NCI-H146 treated with DMSO at 0.1 percent for 48 hours (cell line): ENCODE data around the gene TTPAL.

Experiments used
- DNase-seq: peaks from one replicate; lab custom pipeline; 2025; ENCODE audit not compliant: unreplicated experiment; lab: John Stamatoyannopoulos, UW

TTPAL gene

GRCh38 chr20:44439318-44439717 lies 36.4 kb upstream of the TTPAL start:
- DNase-seq: no peak

GRCh38 chr20:44442298-44443070 lies 33.2 kb upstream of the TTPAL start:
- DNase-seq: no peak

- no peak for DNase-seq
Observed at GRCh38 chr20:44445742-44446710, 29.6 kb upstream of the TTPAL start.

DNA sequence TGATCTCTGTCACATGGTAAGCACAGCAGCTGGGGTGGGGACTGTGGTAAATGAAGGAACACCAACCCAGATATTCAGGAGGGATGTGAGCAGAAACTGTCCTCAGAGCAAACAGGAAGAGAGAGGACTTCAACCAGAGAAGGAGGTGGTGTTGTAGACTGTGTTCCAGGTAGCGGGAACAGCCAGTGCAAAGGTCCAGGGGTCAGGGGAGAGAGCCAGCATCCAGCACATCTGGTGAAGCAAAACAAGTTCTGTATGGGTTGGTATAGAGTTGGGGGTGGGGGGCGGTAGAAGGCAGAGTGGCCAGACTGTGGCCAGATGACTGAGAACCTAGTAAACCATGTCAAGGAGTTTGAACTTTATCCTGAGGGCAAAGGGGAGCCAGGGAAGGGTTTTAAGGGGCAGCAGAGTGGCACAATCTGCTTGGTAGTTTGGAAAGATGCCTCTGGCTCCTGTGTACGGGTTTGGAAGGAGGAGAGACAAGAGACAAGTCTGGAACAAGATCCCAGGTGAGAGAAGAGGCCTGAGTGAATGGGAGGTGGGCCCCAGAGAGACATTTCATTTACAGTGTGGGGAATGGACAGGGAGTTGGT lies 27.8 kb upstream of the TTPAL start:
- DNase-seq: no peak

- no peak for DNase-seq
Observed at GRCh38 chr20:44448753-44449546, 26.7 kb upstream of the TTPAL start.

GRCh38 chr20:44449864-44450263 lies 25.8 kb upstream of the TTPAL start:
- DNase-seq: no peak

GRCh38 chr20:44450281-44450889 lies 25.3 kb upstream of the TTPAL start:
- DNase-seq: peak; percentile 47

- peak; percentile 26 for DNase-seq
Observed at GRCh38 chr20:44450903-44451450, 24.7 kb upstream of the TTPAL start.

GRCh38 chr20:44454306-44454963 lies 21.2 kb upstream of the TTPAL start:
- DNase-seq: no peak

GRCh38 chr20:44455126-44455525 lies 20.5 kb upstream of the TTPAL start:
- no peak for DNase-seq

DNA sequence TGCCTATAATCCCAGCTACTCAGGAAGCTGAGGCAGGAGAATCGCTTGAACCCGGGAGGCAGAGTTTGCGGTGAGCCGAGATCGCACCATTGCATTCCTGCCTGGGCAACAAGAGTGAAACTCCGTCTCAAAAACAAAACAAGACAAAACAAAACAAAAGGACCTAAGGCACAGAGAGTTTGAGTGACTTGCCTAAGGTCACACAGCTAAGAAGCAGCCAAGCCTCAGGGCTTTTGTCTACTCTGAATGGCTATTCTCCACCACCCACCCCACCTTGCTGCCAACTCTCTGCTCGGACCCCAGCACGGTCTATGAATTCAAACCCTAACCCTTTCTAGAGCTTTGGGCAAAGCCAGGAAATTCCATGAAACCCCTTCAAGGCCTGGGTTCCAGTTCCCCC lies 19.1 kb upstream of the TTPAL start:
- DNase-seq: no peak

GRCh38 chr20:44457016-44457415 lies 18.7 kb upstream of the TTPAL start:
- peak; percentile 77 for DNase-seq

DNA sequence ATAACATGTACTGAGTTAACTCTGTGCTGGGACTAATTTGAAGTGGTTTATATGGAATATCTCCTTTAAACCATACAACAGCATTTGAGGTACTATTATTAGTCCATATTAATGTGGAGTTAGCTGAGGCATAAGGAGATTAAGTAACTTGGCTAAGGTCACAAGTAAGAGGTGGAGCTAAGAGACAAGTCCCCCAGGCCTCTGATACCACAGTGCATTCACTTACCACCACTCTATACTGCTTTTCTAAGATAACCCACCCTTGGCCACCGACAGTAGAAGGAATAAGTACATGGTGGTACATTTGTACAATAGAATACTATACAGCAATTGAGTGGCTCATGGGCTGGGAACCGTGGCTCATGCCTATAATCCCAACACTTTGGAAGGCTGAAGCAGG lies 16.4 kb upstream of the TTPAL start:
- DNase-seq: no peak

GRCh38 chr20:44460795-44461141 lies 14.9 kb upstream of the TTPAL start:
- DNase-seq: peak; percentile 61

DNA sequence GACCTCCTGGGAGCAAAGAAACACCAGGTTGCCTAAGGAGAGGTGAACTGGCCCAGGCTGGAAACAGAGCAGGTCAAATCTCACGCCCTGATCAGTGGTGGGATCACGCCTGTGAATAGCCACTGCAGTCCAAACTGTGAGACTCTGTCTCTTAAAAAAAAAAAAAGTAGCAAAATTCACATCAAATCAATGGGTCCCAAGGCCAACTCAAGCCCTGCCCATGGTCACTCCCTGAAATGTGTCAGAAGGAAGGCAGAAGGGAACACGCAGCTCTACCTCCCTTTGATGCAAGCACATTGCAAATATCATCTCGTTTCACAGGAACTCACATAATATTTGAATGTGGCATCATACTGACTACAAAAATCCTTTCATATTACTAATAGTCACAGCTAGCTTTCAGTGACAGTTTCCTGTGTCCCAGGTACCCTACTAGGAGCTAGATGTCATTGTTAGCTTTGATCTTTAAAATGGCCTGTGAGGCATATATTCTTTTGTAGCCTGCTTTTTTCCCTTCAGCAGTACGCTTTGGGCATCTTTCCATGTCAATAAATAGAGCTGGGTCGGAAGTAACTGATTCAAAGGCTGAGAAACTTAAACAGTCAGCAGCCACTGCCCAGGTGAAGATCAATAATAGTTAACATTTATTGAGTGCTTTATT lies 14.4 kb upstream of the TTPAL start:
- DNase-seq: peak; percentile 43

- DNase-seq: no peak
Observed at GRCh38 chr20:44461803-44462174, 13.9 kb upstream of the TTPAL start.

GRCh38 chr20:44463466-44463865 lies 12.2 kb upstream of the TTPAL start:
- DNase-seq: no peak

- DNase-seq: no peak
Observed at GRCh38 chr20:44464514-44464913, 11.2 kb upstream of the TTPAL start.

DNA sequence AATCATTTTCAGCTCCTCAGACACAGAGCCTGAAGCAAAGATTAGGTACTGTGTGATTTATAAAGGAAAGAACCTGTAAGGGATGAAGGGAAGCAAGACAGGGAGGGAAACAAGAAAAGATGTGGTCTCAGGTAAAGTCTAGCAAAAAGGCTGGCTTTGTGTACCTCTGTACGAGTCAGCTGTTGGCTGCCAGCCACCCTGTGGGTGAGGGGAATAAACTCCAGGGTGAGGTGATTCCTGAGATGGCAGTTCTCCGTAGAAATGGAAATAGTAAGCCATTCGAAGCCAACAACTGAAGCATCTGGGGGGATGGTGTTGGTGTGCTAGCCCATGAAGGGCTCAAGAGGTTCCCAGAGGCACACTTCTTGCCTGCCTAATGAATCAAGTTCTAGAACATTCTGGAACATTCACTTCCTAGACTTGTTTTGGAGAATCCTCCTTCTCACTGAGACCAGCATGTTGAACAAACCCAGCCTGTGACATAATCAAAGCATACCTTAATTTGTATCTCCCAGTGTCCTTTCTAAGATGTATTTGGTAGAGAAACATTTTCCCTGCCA lies 10.6 kb upstream of the TTPAL start:
- DNase-seq: no peak
